Measurements from ENCODE around the gene TGFB1I1. TPM values are rescaled to one million over a fixed set of nuclear protein-coding genes. Genes with fewer than 3 reads are reported as not detected.

The TGFB1I1 gene
- total and polyA plus RNA-seq, 2 of the 13 experiments (the other 11 are each of a cell fraction or from before 2014, with no cell fraction given): 0.80 to 2.9 TPM

- TF ChIP-seq ZBTB40 (IDR thresholded peaks at IDR 0.05) (peak; percentile 23; the same call in 1 of the 2 replicates), ZBTB40 (CRISPR knock-in tag; IDR thresholded peaks at IDR 0.05) (peak; percentile 67), RBM22 (optimal IDR thresholded peaks at IDR 0.05; ENCODE audit: low read length) (no peak), SKIL (CRISPR knock-in tag; IDR thresholded peaks at IDR 0.05; ENCODE audit: borderline replicate concordance) (0 out of 2 replicates have a peak, but pooled peaks have one; percentile 23), SCMH1 (CRISPR knock-in tag; IDR thresholded peaks at IDR 0.05; ENCODE audit: borderline replicate concordance) (no peak), DBP (CRISPR knock-in tag; IDR thresholded peaks at IDR 0.05; ENCODE audit: not compliant biosample characterization) (peak; percentile 69), ZNF670 (CRISPR knock-in tag; IDR thresholded peaks at IDR 0.05; ENCODE audit: borderline replicate concordance) (peak; percentile 18), SAFB2 (CRISPR knock-in tag; IDR thresholded peaks at IDR 0.05; ENCODE audit: borderline replicate concordance, low read depth) (peak; percentile 92), GATAD1 (CRISPR knock-in tag; IDR thresholded peaks at IDR 0.05) (peak; percentile 90), EEA1 (CRISPR knock-in tag; IDR thresholded peaks at IDR 0.05; ENCODE audit: borderline replicate concordance) (peak; percentile 98), MLLT10 (CRISPR knock-in tag; IDR thresholded peaks at IDR 0.05) (0 out of 2 replicates have a peak, but pooled peaks have one; percentile 53), RBAK (CRISPR knock-in tag; IDR thresholded peaks at IDR 0.05) (no peak; the same call in 1 of the 2 replicates), ZNF790 (CRISPR knock-in tag; IDR thresholded peaks at IDR 0.05; ENCODE audit: borderline replicate concordance) (peak; percentile 55), ZEB1 (IDR thresholded peaks at IDR 0.05; ENCODE audit: insufficient replicate concordance, low read depth) (no peak), ZKSCAN8 (CRISPR knock-in tag; IDR thresholded peaks at IDR 0.05; ENCODE audit: borderline replicate concordance) (peak; percentile 76; the same call in 1 of the 2 replicates), ZMAT3 (CRISPR knock-in tag; conservative IDR thresholded peaks at IDR 0.05) (peak; percentile 90; the same call in 1 of the 2 replicates), BRD4 (CRISPR knock-in tag; IDR thresholded peaks at IDR 0.05) (peak; percentile 90)
Observed at GRCh38 chr16:31458844-31459686, 12.9 kb upstream of the TGFB1I1 start, which contains the start of gene ARMC5 (continued).
